Fibroblast of lung (primary cell): Measurements from ENCODE around the gene KCNIP3. TPM values are rescaled to one million over a fixed set of nuclear protein-coding genes. Genes with fewer than 3 reads are reported as not detected.

Experiments used
- DNase-seq, 2 donors: peaks; one replicate each; pipeline versions ENCODE4 v3.0.0 to v3.0.0-alpha.2; 2010; ENCODE audit warnings: low read depth in 2 of 2
- H2AFZ ChIP-seq: 2 replicates; pipeline ENCODE4 v1.5.1; 2012; ENCODE audit warnings: low read length, control low read depth, inconsistent platforms
- H3K27ac ChIP-seq: 2 replicates; pipeline ENCODE4 v1.5.1; 2011; ENCODE audit warnings: low read length, control low read depth; ENCODE audit not compliant: insufficient read depth
- H3K27me3 ChIP-seq: 2 replicates; pipeline ENCODE4 v1.5.1; 2011; ENCODE audit warnings: mild to moderate bottlenecking, low read length; ENCODE audit not compliant: control insufficient read depth, insufficient read depth
- H3K36me3 ChIP-seq: 2 replicates; pipeline ENCODE4 v1.5.1; 2011; ENCODE audit warnings: low read length; ENCODE audit not compliant: control insufficient read depth, insufficient read depth
- H3K4me1 ChIP-seq: 2 replicates; pipeline ENCODE4 v1.5.1; 2011; ENCODE audit warnings: low read length; ENCODE audit not compliant: control insufficient read depth, insufficient read depth; ENCODE audit errors: extremely low read depth
- H3K4me2 ChIP-seq: 2 replicates; pipeline ENCODE4 v1.5.1; 2011; ENCODE audit warnings: low read length, control low read depth; ENCODE audit not compliant: insufficient read depth; ENCODE audit errors: extremely low read depth
- H3K4me3 ChIP-seq, 4 experiments: fragments of 200-600 bp in 1 of 4; sonication (generic) in 1 of 4; replicated peaks in 1 of 4; 2 replicates each; pipeline ENCODE4 v1.5.1; 2011 to 2016; ENCODE audit warnings: low read length in 4 of 4, low read depth in 3 of 4, mild to moderate bottlenecking in 3 of 4, control low read depth in 2 of 4, inconsistent platforms in 1 of 4, mixed read lengths in 1 of 4; ENCODE audit not compliant: insufficient read depth in 1 of 4; ENCODE audit errors: control extremely low read depth in 1 of 4
- H3K79me2 ChIP-seq: 2 replicates; pipeline ENCODE4 v1.5.1; 2012; ENCODE audit warnings: mild to moderate bottlenecking, low read length, inconsistent platforms; ENCODE audit not compliant: control insufficient read depth, insufficient read depth
- H3K9ac ChIP-seq: 2 replicates; pipeline ENCODE4 v1.5.1; 2011; ENCODE audit warnings: mild to moderate bottlenecking, low read length, control low read depth; ENCODE audit not compliant: insufficient read depth
- H3K9me3 ChIP-seq: 2 replicates; pipeline ENCODE4 v1.5.1; 2012; ENCODE audit warnings: low read depth, low read length; ENCODE audit not compliant: control insufficient read depth, insufficient read depth
- H4K20me1 ChIP-seq: 2 replicates; pipeline ENCODE4 v1.5.1; 2011; ENCODE audit warnings: low read length; ENCODE audit not compliant: control insufficient read depth, insufficient read depth; ENCODE audit errors: extremely low read depth
- EZH2 ChIP-seq: IDR thresholded peaks from 2 replicates; pipeline ENCODE4 v1.5.1; 2012; ENCODE audit warnings: low read length, control low read depth, mild to moderate bottlenecking; ENCODE audit errors: missing control alignments
- polyA plus RNA-seq, 2 donors: library from polyadenylated mRNA; depleted of rRNA in 1 of 2; stranded (reverse) in 1 of 2; unstranded in 1 of 2; fragments of >200 nt; gene quantifications; 2 replicates each; pipeline ENCODE4 v1.2.1, GENCODE V29; 2011 to 2012; ENCODE audit warnings: missing spikeins in 1 of 2
- total RNA-seq: library from RNA; depleted of rRNA; stranded (reverse); fragments of >200 nt; gene quantifications from 2 replicates; pipeline ENCODE4 v1.2.1, GENCODE V29; 2014
- TF ChIP-seq, protein P1 (sequence below), 2 donors: IDR thresholded peaks in 1 of 2; conservative IDR thresholded peaks in 1 of 2; 1 replicate in 1 of 2; 2 replicates in 1 of 2; pipeline ENCODE4 v1.5.1; 2011 to 2012; ENCODE audit warnings: low read length in 2 of 2, control low read depth in 1 of 2, inconsistent platforms in 1 of 2, low read depth in 1 of 2, mild to moderate bottlenecking in 1 of 2

KCNIP3 gene
- total and polyA plus RNA-seq, 2 donors (not counting 1 experiment from before 2014, with no cell fraction given) = 0.32 to 1.7 TPM

DNA sequence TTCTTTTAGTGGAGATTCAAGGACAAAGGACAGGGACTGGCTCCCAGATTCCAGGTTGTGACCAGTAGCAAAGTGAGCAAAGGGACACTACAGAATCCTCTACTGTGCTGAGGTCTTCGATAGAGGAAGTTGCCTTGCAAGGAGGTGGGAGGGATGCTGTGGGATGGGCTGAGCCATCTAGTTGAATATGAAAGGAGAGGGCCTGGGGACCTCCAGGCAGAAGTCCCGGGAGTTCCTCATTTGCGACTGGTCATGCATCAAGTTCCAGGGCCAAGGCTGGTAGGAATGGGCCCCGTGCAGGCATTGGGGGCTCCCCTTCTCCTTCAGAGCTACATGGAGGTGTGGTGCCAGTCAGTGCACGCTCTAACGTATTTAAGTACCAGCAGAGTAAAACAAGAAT, 35.5 kb upstream of the KCNIP3 start:
- Histone ChIP-seq H3K4me1 (no peaks in the 10 kb centered on the region), H3K9ac (no peak overlapping the region), H3K4me3 (no peak overlapping the region), H3K9me3 (no peaks in the 10 kb centered on the region), H3K4me2 (no peak overlapping the region), H3K79me2 (no peaks in the 10 kb centered on the region), H2AFZ (no peak overlapping the region), H3K36me3 (no peaks in the 10 kb centered on the region), H4K20me1 (peaks cover 2% of the 10 kb centered on the region), H3K27ac (no peak overlapping the region), H3K27me3 (no peaks in the 10 kb centered on the region)
- no peak for DNase-seq
- TF ChIP-seq, protein P1, sequence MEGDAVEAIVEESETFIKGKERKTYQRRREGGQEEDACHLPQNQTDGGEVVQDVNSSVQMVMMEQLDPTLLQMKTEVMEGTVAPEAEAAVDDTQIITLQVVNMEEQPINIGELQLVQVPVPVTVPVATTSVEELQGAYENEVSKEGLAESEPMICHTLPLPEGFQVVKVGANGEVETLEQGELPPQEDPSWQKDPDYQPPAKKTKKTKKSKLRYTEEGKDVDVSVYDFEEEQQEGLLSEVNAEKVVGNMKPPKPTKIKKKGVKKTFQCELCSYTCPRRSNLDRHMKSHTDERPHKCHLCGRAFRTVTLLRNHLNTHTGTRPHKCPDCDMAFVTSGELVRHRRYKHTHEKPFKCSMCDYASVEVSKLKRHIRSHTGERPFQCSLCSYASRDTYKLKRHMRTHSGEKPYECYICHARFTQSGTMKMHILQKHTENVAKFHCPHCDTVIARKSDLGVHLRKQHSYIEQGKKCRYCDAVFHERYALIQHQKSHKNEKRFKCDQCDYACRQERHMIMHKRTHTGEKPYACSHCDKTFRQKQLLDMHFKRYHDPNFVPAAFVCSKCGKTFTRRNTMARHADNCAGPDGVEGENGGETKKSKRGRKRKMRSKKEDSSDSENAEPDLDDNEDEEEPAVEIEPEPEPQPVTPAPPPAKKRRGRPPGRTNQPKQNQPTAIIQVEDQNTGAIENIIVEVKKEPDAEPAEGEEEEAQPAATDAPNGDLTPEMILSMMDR (conservative IDR thresholded peaks at IDR 0.05 in 1 of 2, IDR thresholded peaks at IDR 0.05 in 1 of 2; ENCODE audit: low read depth in 1 of 2, low read length in 2 of 2) = no peak
- no peak for TF ChIP-seq EZH2

- H3K36me3 ChIP-seq = no peaks in the 10 kb centered on the region
- H4K20me1 ChIP-seq = peaks cover 2% of the 10 kb centered on the region
- H3K79me2 ChIP-seq = no peaks in the 10 kb centered on the region
- H3K4me3 ChIP-seq = no peak overlapping the region
- no peaks in the 10 kb centered on the region for H3K27me3 ChIP-seq
- H3K9me3 ChIP-seq = no peaks in the 10 kb centered on the region
- H3K4me1 ChIP-seq = no peaks in the 10 kb centered on the region
- H2AFZ ChIP-seq = no peak overlapping the region
- peak in 1 of 2 donors; percentile 10 for DNase-seq
- no peak overlapping the region for H3K27ac ChIP-seq
- TF ChIP-seq, protein P1 (conservative IDR thresholded peaks at IDR 0.05 in 1 of 2, IDR thresholded peaks at IDR 0.05 in 1 of 2; ENCODE audit: low read depth in 1 of 2, low read length in 2 of 2) = no peak
- no peak for TF ChIP-seq EZH2
- no peak overlapping the region for H3K9ac ChIP-seq
- H3K4me2 ChIP-seq = no peak overlapping the region
These were observed 34.1 kb upstream of the KCNIP3 start for GRCh38 chr2:95262896-95263542.

GRCh38 chr2:95264624-95265023, 32.5 kb upstream of the KCNIP3 start:
- DNase-seq = peak; percentile 10 to 33
- Histone ChIP-seq H3K9ac (no peak overlapping the region), H2AFZ (no peak overlapping the region), H3K4me1 (no peaks in the 10 kb centered on the region), H3K4me2 (no peak overlapping the region), H3K4me3 (no peak overlapping the region), H3K9me3 (no peaks in the 10 kb centered on the region), H3K36me3 (no peaks in the 10 kb centered on the region), H4K20me1 (peaks cover 2% of the 10 kb centered on the region), H3K27me3 (no peaks in the 10 kb centered on the region), H3K79me2 (no peaks in the 10 kb centered on the region), H3K27ac (no peak overlapping the region)
- no peak for TF ChIP-seq EZH2
- TF ChIP-seq, protein P1 (conservative IDR thresholded peaks at IDR 0.05 in 1 of 2, IDR thresholded peaks at IDR 0.05 in 1 of 2; ENCODE audit: low read depth in 1 of 2, low read length in 2 of 2) = peak in 1 of 2 donors; percentile 36
